Muscle layer of duodenum (tissue), 2 donors: ENCODE measurements around the gene PTPRN2.

Experiments used
- H3K27ac ChIP-seq: one replicate; pipeline ENCODE4 v1.7.0; 2013; ENCODE audit warnings: mild to moderate bottlenecking, low read length
- H3K27me3 ChIP-seq: one replicate; pipeline ENCODE4 v1.7.0; 2013; ENCODE audit warnings: low read depth, mild to moderate bottlenecking, control low read depth, low read length
- H3K36me3 ChIP-seq, 2 donors: one replicate each; pipeline ENCODE4 v1.7.0; 2013; ENCODE audit warnings: low read length in 2 of 2, control low read depth in 1 of 2, mild to moderate bottlenecking in 1 of 2; ENCODE audit not compliant: insufficient read depth in 2 of 2, control insufficient read depth in 1 of 2
- H3K4me1 ChIP-seq, 2 donors: one replicate each; pipeline ENCODE4 v1.7.0; 2013; ENCODE audit warnings: low read length in 2 of 2, mild to moderate bottlenecking in 2 of 2, control low read depth in 1 of 2, moderate library complexity in 1 of 2; ENCODE audit not compliant: insufficient read depth in 2 of 2, control insufficient read depth in 1 of 2
- H3K4me3 ChIP-seq, 2 donors: one replicate each; pipeline ENCODE4 v1.7.0; 2013; ENCODE audit warnings: low read length in 2 of 2, low read depth in 1 of 2, mild to moderate bottlenecking in 1 of 2
- H3K9me3 ChIP-seq, 2 donors: one replicate each; pipeline ENCODE4 v1.7.0; 2013; ENCODE audit warnings: low read length in 2 of 2, control low read depth in 1 of 2, mild to moderate bottlenecking in 1 of 2; ENCODE audit not compliant: control insufficient read depth in 1 of 2
- donor health status: healthy.

Gene PTPRN2

GRCh38 chr7:158111049-158111751 is 476.4 kb downstream of the PTPRN2 start:
- Histone ChIP-seq H3K27me3 (no peaks in the 10 kb centered on the region), H3K9me3 (peaks cover 7 to 13% of the 10 kb centered on the region in 2 donors), H3K4me1 (no peaks in the 10 kb centered on the region), H3K36me3 (no peaks in the 10 kb centered on the region), H3K4me3 (no peak overlapping the region), H3K27ac (no peak overlapping the region)

GRCh38 chr7:158110661-158111048 is 477.0 kb downstream of the PTPRN2 start:
- Histone ChIP-seq H3K9me3 (peaks cover 4 to 9% of the 10 kb centered on the region in 2 donors), H3K27me3 (no peaks in the 10 kb centered on the region), H3K36me3 (no peaks in the 10 kb centered on the region), H3K4me3 (no peak overlapping the region), H3K4me1 (no peaks in the 10 kb centered on the region), H3K27ac (no peak overlapping the region)

- Histone ChIP-seq H3K27ac (no peak overlapping the region), H3K36me3 (no peaks in the 10 kb centered on the region), H3K4me1 (no peaks in the 10 kb centered on the region), H3K4me3 (no peak overlapping the region), H3K27me3 (no peaks in the 10 kb centered on the region), H3K9me3 (peaks cover 0 to 8% of the 10 kb centered on the region in 2 donors)
Measured at GRCh38 chr7:158110034-158110590, 477.5 kb downstream of the PTPRN2 start.

DNA sequence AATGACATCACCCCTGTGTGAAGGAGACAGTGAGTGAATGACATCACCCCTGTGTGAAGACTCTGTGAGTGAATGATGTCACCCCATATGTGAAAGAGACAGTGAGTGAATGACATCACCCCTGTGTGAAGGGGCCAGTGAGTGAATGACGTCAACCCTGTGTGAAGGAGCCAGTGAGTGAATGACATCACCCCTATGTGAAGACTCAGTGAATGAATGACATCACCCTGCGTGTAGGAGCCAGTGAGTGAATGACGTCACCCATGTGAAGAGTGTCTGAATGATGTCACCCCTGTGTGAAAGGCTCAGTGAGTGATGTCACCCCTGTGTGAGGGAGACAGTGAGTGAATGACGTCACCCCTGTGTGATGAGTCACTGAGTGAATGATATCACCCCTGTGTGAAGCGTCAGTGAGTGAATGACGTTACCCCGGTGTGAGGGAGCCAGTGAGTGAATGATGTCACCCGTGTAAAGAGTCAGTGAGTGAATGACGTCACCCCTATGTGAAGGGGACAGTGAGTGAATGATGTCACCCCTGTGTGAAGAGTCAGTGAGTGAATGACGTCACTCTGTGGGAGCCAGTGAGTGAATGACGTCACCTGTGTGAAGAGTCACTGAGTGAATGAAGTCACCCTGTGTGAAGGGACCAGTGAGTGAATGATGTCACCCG is 478.1 kb downstream of the PTPRN2 start:
- Histone ChIP-seq H3K4me3 (no peak overlapping the region), H3K27me3 (no peaks in the 10 kb centered on the region), H3K36me3 (no peaks in the 10 kb centered on the region), H3K4me1 (no peaks in the 10 kb centered on the region), H3K27ac (no peak overlapping the region), H3K9me3 (peaks cover 0 to 5% of the 10 kb centered on the region in 2 donors)

- H3K4me3 ChIP-seq = no peak overlapping the region
- H3K4me1 ChIP-seq = no peaks in the 10 kb centered on the region
- H3K9me3 ChIP-seq = no peaks in the 10 kb centered on the region
- no peaks in the 10 kb centered on the region for H3K36me3 ChIP-seq
- H3K27me3 ChIP-seq = no peaks in the 10 kb centered on the region
- no peak overlapping the region for H3K27ac ChIP-seq
Measured at GRCh38 chr7:158108646-158109293, 478.9 kb downstream of the PTPRN2 start.

DNA sequence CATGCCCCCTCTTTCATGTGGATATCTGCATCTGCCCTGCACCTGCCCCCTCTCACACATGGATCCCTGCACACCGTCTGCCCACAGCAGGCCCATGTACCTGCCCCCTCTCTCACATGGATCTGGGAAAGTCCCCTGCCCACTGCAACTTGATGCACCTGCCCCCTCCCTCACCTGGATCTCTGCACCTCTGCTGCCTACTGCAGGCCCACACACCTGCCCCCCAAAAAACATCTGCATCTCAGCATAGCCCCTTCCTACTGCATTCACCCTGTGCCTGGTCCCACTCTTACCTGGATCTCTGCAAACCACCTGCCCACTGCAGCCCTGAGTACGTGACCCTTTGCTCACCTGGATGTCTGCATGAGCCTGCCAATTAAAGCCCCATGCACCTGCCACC is 479.8 kb downstream of the PTPRN2 start:
- Histone ChIP-seq H3K27me3 (no peaks in the 10 kb centered on the region), H3K4me3 (no peak overlapping the region), H3K9me3 (no peaks in the 10 kb centered on the region), H3K27ac (no peak overlapping the region), H3K36me3 (no peaks in the 10 kb centered on the region), H3K4me1 (no peaks in the 10 kb centered on the region)

DNA sequence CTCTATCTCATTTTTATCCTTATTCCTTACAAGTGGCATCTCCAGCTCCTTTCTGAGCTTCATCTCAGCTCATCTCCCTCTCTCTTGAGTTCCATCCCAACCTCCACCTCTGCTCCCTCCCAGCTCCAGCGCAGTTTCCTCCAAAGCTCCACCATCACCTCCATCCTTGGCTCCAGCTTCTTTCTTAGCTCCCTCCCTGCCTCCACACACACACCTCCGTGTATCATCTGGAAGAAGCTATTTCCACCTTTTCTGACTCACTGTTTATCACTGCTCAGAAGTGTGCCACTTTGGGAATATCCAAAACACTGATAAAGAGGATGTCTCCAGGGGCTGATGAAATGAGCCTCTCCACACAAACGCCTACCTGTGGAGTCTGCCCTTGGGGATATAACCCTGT is 481.4 kb downstream of the PTPRN2 start:
- no peaks in the 10 kb centered on the region for H3K36me3 ChIP-seq
- no peaks in the 10 kb centered on the region for H3K4me1 ChIP-seq
- no peaks in the 10 kb centered on the region for H3K9me3 ChIP-seq
- no peaks in the 10 kb centered on the region for H3K27me3 ChIP-seq
- no peak overlapping the region for H3K27ac ChIP-seq
- no peak overlapping the region for H3K4me3 ChIP-seq

GRCh38 chr7:158103378-158103777 is 484.2 kb downstream of the PTPRN2 start:
- no peak overlapping the region for H3K27ac ChIP-seq
- H3K36me3 ChIP-seq = no peaks in the 10 kb centered on the region
- H3K4me3 ChIP-seq = no peak overlapping the region
- H3K27me3 ChIP-seq = no peaks in the 10 kb centered on the region
- no peaks in the 10 kb centered on the region for H3K4me1 ChIP-seq
- H3K9me3 ChIP-seq = peaks cover 0 to 2% of the 10 kb centered on the region in 2 donors

DNA sequence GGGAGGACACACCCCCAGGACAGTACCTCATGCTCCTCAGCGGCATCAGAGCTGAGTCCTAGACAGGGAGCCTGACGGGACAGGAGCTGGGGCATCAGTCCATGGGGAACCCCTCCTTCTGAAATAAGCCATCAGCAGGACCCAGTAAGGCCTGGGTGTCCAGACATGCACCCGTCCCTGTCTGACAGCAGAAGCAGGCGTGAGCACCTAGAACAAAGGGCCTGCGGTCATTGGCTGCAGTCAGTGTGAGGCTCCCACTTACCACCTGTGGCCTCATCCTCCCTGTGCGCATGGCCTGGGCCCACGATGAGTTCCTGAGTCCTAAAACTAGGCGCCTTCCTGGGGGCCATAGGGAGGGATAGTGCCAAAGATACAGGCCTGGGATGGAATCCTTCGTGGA is 484.7 kb downstream of the PTPRN2 start:
- no peaks in the 10 kb centered on the region for H3K27me3 ChIP-seq
- H3K36me3 ChIP-seq = no peaks in the 10 kb centered on the region
- H3K4me3 ChIP-seq = no peak overlapping the region
- peaks cover 0 to 2% of the 10 kb centered on the region in 2 donors for H3K9me3 ChIP-seq
- no peak overlapping the region for H3K27ac ChIP-seq
- no peaks in the 10 kb centered on the region for H3K4me1 ChIP-seq

DNA sequence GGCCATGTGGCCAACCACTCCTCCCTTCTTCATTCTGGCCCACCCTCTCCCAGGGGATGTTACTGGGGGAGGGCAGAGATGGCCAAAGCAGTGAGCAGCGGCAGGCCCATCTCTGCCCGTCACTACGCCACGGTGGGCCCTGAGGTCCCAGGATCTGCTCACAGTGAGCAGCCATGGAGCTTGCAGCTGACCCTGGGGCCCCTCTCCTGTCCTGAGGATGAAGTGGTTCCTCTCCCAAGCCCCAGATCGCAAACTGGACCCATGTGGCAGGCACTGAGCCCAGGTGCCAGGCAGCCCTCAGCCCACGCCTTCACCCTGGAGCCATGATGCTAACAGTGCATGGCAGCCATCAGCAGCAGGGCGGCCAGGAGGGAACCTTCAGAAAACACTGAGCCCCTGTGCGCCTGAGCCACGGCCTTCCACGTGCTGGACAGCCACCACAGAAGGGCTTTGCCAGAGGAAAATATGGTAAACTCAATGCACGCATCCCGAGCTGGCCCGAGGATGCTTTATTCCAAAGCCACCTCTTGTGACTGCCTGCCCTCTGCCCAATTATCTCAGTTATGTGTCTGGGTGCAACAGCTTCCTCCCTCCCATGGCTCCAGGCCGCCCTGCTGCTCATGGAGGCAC is 485.7 kb downstream of the PTPRN2 start:
- H3K4me3 ChIP-seq = no peak overlapping the region
- no peaks in the 10 kb centered on the region for H3K36me3 ChIP-seq
- H3K4me1 ChIP-seq = no peaks in the 10 kb centered on the region
- H3K9me3 ChIP-seq = peaks cover 0 to 2% of the 10 kb centered on the region in 2 donors
- H3K27me3 ChIP-seq = no peaks in the 10 kb centered on the region
- H3K27ac ChIP-seq = no peak overlapping the region
